HepG2 (cell line): ENCODE measurements around the gene CDC6. TPM values are rescaled to one million over a fixed set of nuclear protein-coding genes. Genes with fewer than 3 reads are reported as not detected.

Experiments used
- ATF5 ChIP-seq: sonication (generic); formaldehyde crosslinking; IDR thresholded peaks from 2 replicates; pipeline ENCODE4 v1.4.0; 2020; ENCODE audit warnings: mild to moderate bottlenecking, low read depth, missing genetic modification reagents
- ELF4 ChIP-seq: sonication (generic); formaldehyde crosslinking; IDR thresholded peaks from 2 replicates; pipeline ENCODE4 v1.5.0; 2020; ENCODE audit warnings: missing genetic modification reagents, mild to moderate bottlenecking, moderate library complexity, borderline replicate concordance
- MAZ ChIP-seq, 2 experiments: sonication (generic) in 1 of 2; formaldehyde crosslinking in 1 of 2; IDR thresholded peaks; 2 replicates each; pipeline versions ENCODE4 v1.5.0 to v1.6.1; 2012 to 2020; ENCODE audit warnings: low read depth in 2 of 2, mild to moderate bottlenecking in 2 of 2, borderline replicate concordance in 1 of 2, improper control_type of control experiment in 1 of 2, low read length in 1 of 2, missing genetic modification reagents in 1 of 2, moderate library complexity in 1 of 2
- MTERF4 ChIP-seq: sonication (generic); formaldehyde crosslinking; IDR thresholded peaks from 2 replicates; pipeline ENCODE4 v1.8.0; 2023; ENCODE audit warnings: mild to moderate bottlenecking, missing genetic modification reagents
- NFE2L2 ChIP-seq: fragments of 150-350 bp; IDR thresholded peaks from 2 replicates; pipeline ENCODE4 v1.6.1; 2014; ENCODE audit warnings: low read length
- RARG ChIP-seq: sonication (generic); formaldehyde crosslinking; IDR thresholded peaks from 2 replicates; pipeline ENCODE4 v1.4.0; 2020; ENCODE audit warnings: low read depth, mild to moderate bottlenecking, missing genetic modification reagents
- REST ChIP-seq, 2 experiments: IDR thresholded peaks; 2 replicates each; pipeline ENCODE4 v1.6.1; 2011 to 2012; ENCODE audit warnings: low read length in 2 of 2, borderline replicate concordance in 1 of 2, low read depth in 1 of 2, mild to moderate bottlenecking in 1 of 2, moderate library complexity in 1 of 2
- SALL1 ChIP-seq: sonication (generic); formaldehyde crosslinking; IDR thresholded peaks from 2 replicates; pipeline ENCODE4 v1.8.0; 2022; ENCODE audit warnings: mild to moderate bottlenecking, missing genetic modification reagents
- SKIL ChIP-seq: sonication (generic); formaldehyde crosslinking; IDR thresholded peaks from 2 replicates; pipeline ENCODE4 v1.8.0; 2022; ENCODE audit warnings: missing genetic modification reagents, mild to moderate bottlenecking, moderate library complexity, borderline replicate concordance
- SRF ChIP-seq: IDR thresholded peaks from 2 replicates; pipeline ENCODE4 v1.6.1; 2011; ENCODE audit warnings: mild to moderate bottlenecking, low read depth, low read length, moderate library complexity
- ZNF281 ChIP-seq: sonication (generic); formaldehyde crosslinking; IDR thresholded peaks from 2 replicates; pipeline ENCODE4 v1.4.0; 2020; ENCODE audit warnings: missing genetic modification reagents, borderline replicate concordance
- ZNF282 ChIP-seq: fragments of 450-650 bp; IDR thresholded peaks from 2 replicates; pipeline ENCODE4 v1.6.1; 2018; ENCODE audit not compliant: partially characterized antibody
- ZNF775 ChIP-seq: sonication (generic); formaldehyde crosslinking; IDR thresholded peaks from 2 replicates; pipeline ENCODE4 v1.4.0; 2020; ENCODE audit warnings: missing genetic modification reagents, mild to moderate bottlenecking, moderate library complexity, borderline replicate concordance
- polyA plus RNA-seq, 8 experiments: library from polyadenylated mRNA; depleted of rRNA in 3 of 8; stranded (reverse) in 7 of 8; unstranded in 1 of 8; fragments of >200 nt; fragmentation: Illumina TruSeq in 4 of 8; extraction: Trizol in 4 of 8; gene quantifications; 2 replicates each; pipeline versions ENCODE4 v1.2.1 to v1.2.3, GENCODE V29; 2011 to 2016; ENCODE audit warnings: low read depth in 4 of 8, missing spikeins in 1 of 8, mixed read lengths in 1 of 8; ENCODE audit not compliant: insufficient read depth in 1 of 8
- total RNA-seq, 5 experiments: library from RNA; depleted of rRNA; stranded (reverse); fragments of >200 nt; fragmentation: Illumina TruSeq; extraction: Trizol; gene quantifications; 2 replicates each; pipeline ENCODE4 v1.2.3, GENCODE V29; 2016; ENCODE audit warnings: low read depth in 1 of 5
- TF ChIP-seq, protein P1 (sequence below): sonication (generic); formaldehyde crosslinking; IDR thresholded peaks from 2 replicates; pipeline ENCODE4 v1.8.1; 2023; ENCODE audit warnings: mild to moderate bottlenecking, missing genetic modification reagents

CDC6 gene
- total and polyA plus RNA-seq, 2 of the 13 experiments (the other 11 are each of a cell fraction or from before 2014, with no cell fraction given) = 17.4 to 114 TPM

- no peak for TF ChIP-seq REST (IDR thresholded peaks at IDR 0.05; ENCODE audit: borderline replicate concordance in 1 of 2, low read depth in 1 of 2, low read length in 2 of 2)
- 0 out of 2 replicates have a peak, but pooled peaks have one; percentile 14 for TF ChIP-seq SKIL (CRISPR knock-in tag)
- TF ChIP-seq MTERF4 (CRISPR knock-in tag) = no peak
- TF ChIP-seq NFE2L2 = no peak
- no peak for TF ChIP-seq MAZ (IDR thresholded peaks at IDR 0.05; ENCODE audit: borderline replicate concordance, low read depth, low read length)
- TF ChIP-seq MAZ (CRISPR knock-in tag; IDR thresholded peaks at IDR 0.05; ENCODE audit: low read depth) = no peak
- TF ChIP-seq ELF4 (CRISPR knock-in tag) = no peak
- TF ChIP-seq ATF5 (CRISPR knock-in tag) = 0 out of 2 replicates have a peak, but pooled peaks have one; percentile 49
- TF ChIP-seq RARG (CRISPR knock-in tag) = no peak
- TF ChIP-seq SALL1 (CRISPR knock-in tag) = peak; percentile 33; the same call in 1 of the 2 replicates
- no peak for TF ChIP-seq SRF
- no peak for TF ChIP-seq ZNF775 (CRISPR knock-in tag)
- TF ChIP-seq ZNF281 (CRISPR knock-in tag) = no peak
- TF ChIP-seq ZNF282 = no peak
- TF ChIP-seq, protein P1, sequence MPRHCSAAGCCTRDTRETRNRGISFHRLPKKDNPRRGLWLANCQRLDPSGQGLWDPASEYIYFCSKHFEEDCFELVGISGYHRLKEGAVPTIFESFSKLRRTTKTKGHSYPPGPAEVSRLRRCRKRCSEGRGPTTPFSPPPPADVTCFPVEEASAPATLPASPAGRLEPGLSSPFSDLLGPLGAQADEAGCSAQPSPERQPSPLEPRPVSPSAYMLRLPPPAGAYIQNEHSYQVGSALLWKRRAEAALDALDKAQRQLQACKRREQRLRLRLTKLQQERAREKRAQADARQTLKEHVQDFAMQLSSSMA (CRISPR knock-in tag) = no peak
Observed at GRCh38 chr17:40326014-40326831, 38.5 kb downstream of the CDC6 start (continued).
